GM19193 (cell line): ENCODE results near the gene RGS14.

Source experiments
- POLR2A ChIP-seq: IDR thresholded peaks from 4 replicates; pipeline ENCODE4 v1.6.1; 2011; ENCODE audit not compliant: insufficient read depth, insufficient read length; ENCODE audit errors: extremely low read depth

Gene RGS14

DNA sequence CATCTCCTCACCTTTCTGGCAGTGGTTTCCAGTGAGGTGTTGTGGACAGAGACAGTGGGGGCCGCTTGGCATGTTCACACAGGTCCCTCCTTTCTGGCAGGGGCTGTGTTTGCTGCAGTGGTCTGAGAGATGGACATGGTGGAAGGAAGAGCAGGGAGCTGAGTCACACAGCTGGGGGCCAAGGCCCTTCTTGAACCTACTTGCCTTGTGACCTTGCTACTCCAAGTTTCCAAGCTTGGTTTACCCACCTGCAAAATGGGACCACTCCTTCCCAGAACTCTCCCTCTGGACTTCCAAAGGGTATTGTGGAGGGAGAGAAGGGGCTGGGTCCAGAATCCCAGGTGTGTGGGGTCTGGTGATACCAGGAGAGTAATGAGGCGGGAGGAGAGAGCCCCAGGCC lies 47.6 kb downstream of the RGS14 start:
- no peak for TF ChIP-seq POLR2A

DNA sequence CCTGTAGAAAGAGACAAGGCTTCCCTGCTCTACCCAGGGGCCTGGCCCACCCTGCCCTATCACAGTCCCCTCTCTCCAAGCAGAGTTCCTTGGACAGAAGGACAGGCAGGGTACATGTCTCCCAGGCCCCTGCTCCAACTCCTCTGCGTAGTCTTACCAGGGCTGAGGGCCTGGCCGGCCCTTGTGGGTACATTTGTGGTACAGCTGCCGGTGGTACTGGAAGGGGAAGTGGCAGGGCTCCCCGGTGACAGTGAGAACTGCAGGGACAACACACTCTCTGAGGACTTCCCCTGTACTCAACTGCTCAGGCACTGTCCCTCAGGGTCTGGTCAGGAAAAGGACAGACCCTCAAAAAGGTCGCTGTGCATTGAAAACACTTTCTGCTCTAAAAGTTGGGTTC lies 48.1 kb downstream of the RGS14 start:
- TF ChIP-seq POLR2A: no peak

DNA sequence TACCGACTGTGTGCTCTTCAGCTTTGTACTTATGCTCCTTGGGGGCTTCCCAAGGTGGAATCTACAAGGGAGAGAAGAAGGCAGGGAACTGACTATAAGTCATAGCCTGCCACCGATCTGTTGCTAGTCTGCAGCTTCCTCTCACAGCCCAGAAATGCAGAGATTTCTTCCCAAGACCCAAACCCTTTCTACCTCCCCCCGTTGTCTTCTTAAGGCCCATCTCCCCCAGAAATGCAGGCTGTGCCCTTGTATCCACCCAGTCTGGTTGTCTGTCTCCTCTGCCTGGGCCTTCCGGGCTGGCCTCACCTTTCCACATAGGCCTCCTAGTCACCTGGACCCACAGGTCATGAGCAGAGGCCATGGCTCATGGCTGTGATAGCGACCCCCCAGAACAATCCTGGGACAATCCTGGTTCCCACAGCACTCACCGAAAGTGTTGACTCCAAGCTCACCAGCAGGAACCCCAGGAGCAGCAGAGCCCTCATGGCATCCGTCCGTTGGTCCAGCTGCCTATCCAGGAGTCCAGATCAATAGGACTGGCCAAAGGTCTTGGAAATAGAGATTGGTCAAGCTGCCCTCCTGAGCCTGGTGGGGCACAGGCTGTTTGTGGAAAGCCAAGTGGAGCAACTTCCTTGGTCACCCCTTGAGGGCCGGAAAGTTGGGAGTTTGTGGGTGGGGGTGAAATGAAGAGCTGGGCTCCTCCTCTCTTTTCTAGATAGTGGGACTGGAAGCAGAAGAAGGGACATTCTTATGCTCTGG lies 51.5 kb downstream of the RGS14 start, which contains the start of gene F12:
TSS of gene F12 (minus strand) at position 522 of the 759 bp plus-strand sequence. CDS start at position 485, 37 bp downstream.
- TF ChIP-seq POLR2A: no peak

DNA sequence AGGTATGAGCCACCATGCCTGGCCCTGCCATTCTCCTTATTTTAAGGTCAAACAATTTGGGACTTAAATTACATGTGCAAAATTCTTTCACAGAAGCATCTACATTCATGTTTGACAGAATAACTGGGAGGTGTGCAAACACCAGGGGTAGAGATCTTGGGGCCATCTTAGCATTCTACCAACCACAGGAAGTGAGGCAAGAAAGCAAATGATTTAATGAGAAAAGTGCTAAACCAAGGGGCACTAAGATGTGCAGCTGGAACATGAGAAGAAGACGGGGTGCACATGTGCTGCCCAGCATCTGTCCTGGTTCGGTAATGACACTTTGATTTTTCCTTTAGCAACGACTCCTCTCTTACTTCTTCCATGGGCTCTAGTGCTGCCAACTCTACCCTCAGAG lies 52.9 kb downstream of the RGS14 start:
- no peak for TF ChIP-seq POLR2A

DNA sequence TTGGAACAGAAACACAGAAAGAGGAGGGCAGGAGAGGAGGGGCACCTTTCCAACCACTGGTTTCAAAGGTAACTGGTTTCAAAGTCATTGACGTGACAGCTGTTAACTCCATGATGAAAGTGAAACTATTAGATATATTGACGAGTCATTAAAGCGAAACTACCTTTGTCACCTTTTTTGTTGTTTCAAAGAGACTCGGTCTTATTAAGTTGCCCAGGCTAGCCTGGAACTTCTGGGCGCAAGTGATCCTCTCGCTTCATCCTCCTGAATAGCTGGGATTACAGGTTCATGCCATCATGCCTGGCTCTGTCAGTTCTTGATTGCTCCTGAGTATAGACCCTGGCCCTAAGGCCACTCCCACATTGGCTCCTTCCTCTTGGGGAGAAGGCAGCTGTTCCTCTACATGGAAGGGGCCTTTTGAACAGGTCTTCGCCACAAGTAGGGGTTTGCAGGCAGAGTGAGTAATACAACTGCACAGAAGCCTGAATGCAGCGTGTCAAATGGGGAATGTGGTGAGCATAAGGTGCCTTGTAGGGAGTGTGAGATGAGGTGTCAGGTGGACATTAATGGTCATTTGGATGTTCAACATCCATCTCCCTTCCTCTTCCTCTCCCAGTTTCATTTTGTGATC lies 55.0 kb downstream of the RGS14 start:
- TF ChIP-seq POLR2A: peak; percentile 36

DNA sequence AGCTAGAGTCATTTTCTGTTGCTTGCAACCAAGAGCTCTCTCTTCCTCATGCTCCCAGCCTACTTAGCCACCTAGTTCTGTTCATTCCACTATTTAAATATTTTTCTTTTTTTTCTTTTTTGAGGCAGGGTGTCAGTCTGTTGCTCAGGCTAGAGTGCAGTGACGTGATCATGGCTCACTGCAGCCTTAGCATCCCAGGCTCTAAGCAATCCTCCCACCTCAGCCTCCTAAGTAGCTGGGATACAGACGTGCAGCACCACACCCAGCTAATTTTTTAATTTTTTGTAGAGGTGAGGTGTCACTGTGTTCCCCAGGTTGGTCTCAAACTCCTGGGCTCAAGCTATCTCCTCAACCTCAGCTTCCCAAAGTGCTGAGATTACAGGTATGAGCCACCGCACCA lies 56.8 kb downstream of the RGS14 start:
- TF ChIP-seq POLR2A: no peak

DNA sequence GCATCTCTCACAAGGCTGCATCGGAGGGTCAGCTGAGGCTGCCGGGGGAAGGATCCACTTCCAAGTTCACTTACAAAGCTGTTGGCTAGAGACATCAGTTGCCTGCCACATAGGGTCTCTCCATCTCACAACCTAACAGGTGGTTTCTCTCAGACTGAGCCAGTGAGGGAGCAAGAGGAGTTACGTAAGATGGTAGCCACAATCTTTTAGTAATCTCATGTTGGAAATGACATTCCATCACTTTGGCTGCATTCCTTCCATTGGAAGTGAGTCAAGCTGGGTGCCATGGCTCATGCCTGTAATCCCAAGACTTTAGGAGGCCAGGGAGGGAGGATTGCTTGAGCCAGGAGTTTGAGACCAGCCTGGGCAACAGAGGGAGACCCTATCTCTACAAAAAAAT lies 61.3 kb downstream of the RGS14 start:
- no peak for TF ChIP-seq POLR2A

DNA sequence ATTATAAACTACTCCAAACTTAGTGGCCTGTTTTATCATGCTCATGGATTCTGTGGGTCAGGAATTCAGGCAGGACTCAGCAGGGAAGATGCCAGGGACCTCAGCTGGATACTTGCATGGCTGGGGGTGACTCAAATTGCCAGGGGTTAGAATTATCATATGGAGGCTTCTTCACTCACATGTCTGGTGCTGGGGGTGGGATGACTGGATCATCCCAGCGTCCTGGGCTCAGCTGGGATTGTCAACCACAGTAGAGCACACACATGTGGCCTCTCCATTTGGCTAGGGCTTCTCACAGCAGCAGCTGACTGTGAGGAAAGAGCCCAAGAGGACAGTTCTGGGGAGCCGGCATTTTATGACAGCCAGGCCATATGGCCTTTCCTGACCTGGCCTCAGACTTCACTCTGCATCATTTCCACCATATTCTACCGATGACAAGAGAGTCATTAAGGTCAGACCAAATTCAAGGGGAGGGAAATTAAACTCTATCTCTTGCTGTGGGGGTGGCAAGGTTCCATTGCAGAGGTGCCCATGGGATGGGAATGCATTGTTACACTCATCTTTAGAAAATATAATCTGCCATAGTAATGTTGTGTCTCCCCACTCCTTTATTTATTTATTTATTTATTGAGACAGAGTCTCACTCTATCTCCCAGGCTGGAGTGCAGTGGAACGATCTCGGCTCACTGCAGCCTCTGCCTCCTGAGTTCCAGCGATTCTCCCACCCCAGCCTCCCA lies 63.5 kb downstream of the RGS14 start:
- no peak for TF ChIP-seq POLR2A
